B cell (primary cell): ENCODE measurements around the gene GALNT18. TPM values are rescaled to one million over a fixed set of nuclear protein-coding genes. Genes with fewer than 3 reads are reported as not detected.

Experiments used
- ATAC-seq: fragments of 200-7000 bp; cut with Tn5 transposase; one replicate; pipeline ENCODE4 v1.10.0; 2021; ENCODE audit warnings: low read depth, mild to moderate bottlenecking, moderate number of reproducible peaks, moderate library complexity
- CTCF ChIA-PET: fragments of 350-600 bp; sonication (Branson Sonifier 250); formaldehyde crosslinking; loops from one replicate; lab custom pipeline; 2021; ENCODE audit warnings: antibody characterized with exemption, inconsistent platforms; lab: Charles Lee
- POLR2A ChIA-PET: fragments of 350-600 bp; sonication (Branson Sonifier 250); formaldehyde crosslinking; loops from one replicate; lab custom pipeline; 2021; ENCODE audit warnings: antibody characterized with exemption; lab: Charles Lee
- DNase-seq: peaks from one replicate; pipeline ENCODE4 v3.0.0; 2013
- H2AFZ ChIP-seq: 2 replicates; pipeline ENCODE4 v1.6.1; 2012; ENCODE audit warnings: mild to moderate bottlenecking, low read depth, low read length; ENCODE audit not compliant: insufficient read depth, poor library complexity, severe bottlenecking
- H3K27ac ChIP-seq, 2 donors: 1 replicate in 1 of 2; 2 replicates in 1 of 2; pipeline ENCODE4 v1.5.1; 2012 to 2013; ENCODE audit warnings: low read length in 2 of 2, mild to moderate bottlenecking in 2 of 2, moderate library complexity in 1 of 2
- H3K27me3 ChIP-seq, 4 experiments: fragments of 200-600 bp in 1 of 4; sonication (generic) in 1 of 4; replicated peaks in 1 of 4; 1 replicate in 2 of 4; 2 replicates in 2 of 4; pipeline versions ENCODE4 v1.6.1 to v1.7.0; 2013 to 2016; ENCODE audit warnings: low read length in 3 of 4, mild to moderate bottlenecking in 2 of 4, mixed read lengths in 1 of 4, moderate library complexity in 1 of 4; ENCODE audit not compliant: insufficient read depth in 4 of 4, control insufficient read depth in 3 of 4; ENCODE audit errors: control extremely low read depth in 1 of 4
- H3K36me3 ChIP-seq, 2 experiments: replicated peaks in 1 of 2; 1 replicate in 1 of 2; 2 replicates in 1 of 2; pipeline versions ENCODE4 v1.6.1 to v1.7.1; 2013; ENCODE audit warnings: low read length in 1 of 2; ENCODE audit not compliant: insufficient read depth in 2 of 2, control insufficient read depth in 1 of 2; ENCODE audit errors: control extremely low read depth in 1 of 2, extremely low read depth in 1 of 2
- H3K4me1 ChIP-seq, 2 donors: fragments of 200-600 bp in 1 of 2; sonication (generic) in 1 of 2; 1 replicate in 1 of 2; 2 replicates in 1 of 2; pipeline versions ENCODE4 v1.5.1 to v1.6.1; 2013 to 2017; ENCODE audit warnings: low read length in 2 of 2; ENCODE audit not compliant: control insufficient read depth in 2 of 2, insufficient read depth in 2 of 2
- H3K4me2 ChIP-seq: replicated peaks from 2 replicates; pipeline ENCODE3; 2012; ENCODE audit warnings: mild to moderate bottlenecking, low read depth, low read length; ENCODE audit not compliant: poor library complexity, severe bottlenecking
- H3K4me3 ChIP-seq, 5 experiments: fragments of 200-600 bp in 1 of 5; sonication (generic) in 1 of 5; 1 replicate in 3 of 5; 2 replicates in 2 of 5; pipeline versions ENCODE4 v1.5.1 to v1.7.0; 2011 to 2016; ENCODE audit warnings: low read length in 4 of 5, mild to moderate bottlenecking in 4 of 5, low read depth in 2 of 5, control low read depth in 1 of 5, moderate library complexity in 1 of 5; ENCODE audit not compliant: insufficient read depth in 1 of 5; ENCODE audit errors: control extremely low read depth in 1 of 5, extremely low read depth in 1 of 5
- H3K79me2 ChIP-seq: fragments of 200-600 bp; sonication (generic); one replicate; pipeline ENCODE4 v1.6.0; 2016; ENCODE audit warnings: low read length; ENCODE audit not compliant: control insufficient read depth, insufficient read depth
- H3K9ac ChIP-seq: fragments of 200-600 bp; sonication (generic); 2 replicates; pipeline ENCODE4 v1.6.1; 2017; ENCODE audit warnings: mild to moderate bottlenecking, low read length, moderate library complexity
- H3K9me3 ChIP-seq, 3 donors: one replicate each; pipeline versions ENCODE4 v1.6.1 to v1.7.1; 2013; ENCODE audit warnings: low read length in 2 of 3; ENCODE audit not compliant: control insufficient read depth in 2 of 3, insufficient read depth in 1 of 3; ENCODE audit errors: control extremely low read depth in 1 of 3
- H4K20me1 ChIP-seq: 2 replicates; pipeline ENCODE4 v1.6.0; 2012; ENCODE audit warnings: mild to moderate bottlenecking, low read length; ENCODE audit not compliant: insufficient read depth, control insufficient read depth, poor library complexity, severe bottlenecking
- H3K27ac Mint-ChIP-seq: one replicate; pipeline ENCODE4 v1.8.0; 2021; ENCODE audit warnings: mixed read lengths
- H3K27me3 Mint-ChIP-seq: one replicate; pipeline ENCODE4 v1.8.0; 2021; ENCODE audit warnings: mixed read lengths
- H3K4me1 Mint-ChIP-seq: one replicate; pipeline ENCODE4 v1.8.0; 2021; ENCODE audit warnings: mixed read lengths
- H3K4me3 Mint-ChIP-seq: one replicate; pipeline ENCODE4 v1.8.0; 2021; ENCODE audit warnings: mixed read lengths
- H3K9me3 Mint-ChIP-seq: one replicate; pipeline ENCODE4 v1.8.0; 2022; ENCODE audit warnings: mixed read lengths; ENCODE audit not compliant: insufficient read depth
- EZH2 ChIP-seq: IDR thresholded peaks from 2 replicates; pipeline ENCODE4 v1.6.1; 2012; ENCODE audit warnings: borderline replicate concordance, low read depth, mild to moderate bottlenecking, moderate library complexity, low read length; ENCODE audit not compliant: insufficient read depth, poor library complexity, severe bottlenecking
- WGBS: methylation state at CpG from one replicate; pipeline ENCODE4 v1.1.5; 2013; ENCODE audit warnings: missing lambda C conversion rate; ENCODE audit not compliant: insufficient coverage; 5-methylcytosine and 5-hydroxymethylcytosine counted together
- intact Hi-C: fragments of 100-400 bp; cut with micrococcal nuclease; formaldehyde crosslinking; loops from one replicate; pipeline ENCODE4 v1.10.0; 2022
- polyA plus RNA-seq: library from polyadenylated mRNA; depleted of rRNA; stranded (reverse); fragments of >200 nt; gene quantifications from 2 replicates; pipeline ENCODE4 v1.2.3, GENCODE V29; 2012
- total RNA-seq, 2 donors: library from RNA; stranded (reverse); fragments of 120-200 nt in 1 of 2; gene quantifications; 1 replicate in 1 of 2; 2 replicates in 1 of 2; pipeline versions ENCODE4 v1.2.3 to v1.2.4, GENCODE V29; 2013 to 2022
- TF ChIP-seq, protein P1 (sequence below): fragments of 200-600 bp; IDR thresholded peaks from one replicate; pipeline ENCODE4 v1.8.0; 2022; ENCODE audit warnings: antibody characterized with exemption, mild to moderate bottlenecking

The GALNT18 gene
- total and polyA plus RNA-seq, 2 donors (not counting 1 experiment from before 2014, with no cell fraction given): not detected

DNA sequence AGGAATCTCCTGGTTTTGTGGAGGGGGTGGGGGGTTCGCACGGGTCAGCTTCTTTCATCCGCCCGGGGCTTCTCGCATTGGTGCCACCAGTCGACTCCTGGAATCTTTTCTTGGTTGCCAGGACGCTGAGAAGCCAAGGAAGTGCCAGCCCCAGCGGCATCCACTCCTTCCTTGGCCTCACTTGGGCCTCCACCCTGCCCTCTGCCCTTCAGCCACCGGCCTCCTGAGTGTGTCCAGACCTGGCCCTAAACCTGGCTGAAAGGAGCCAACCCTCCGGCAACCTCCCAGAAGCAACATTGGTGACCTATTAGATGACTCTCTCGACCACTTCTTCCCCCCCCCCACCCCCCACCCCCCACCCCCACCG lies 518 bp upstream of the GALNT18 start:
- Histone ChIP-seq H3K4me2 (peak overlapping the region; percentile 67), H3K27ac (no peak overlapping the region), H4K20me1 (no peaks in the 10 kb centered on the region), H2AFZ (no peak overlapping the region), H3K9ac (no peak overlapping the region), H3K36me3 (no peaks in the 10 kb centered on the region), H3K79me2 (no peaks in the 10 kb centered on the region), H3K27me3 (peaks cover 0 to 46% (median 18%) of the 10 kb centered on the region in 4 experiments), H3K9me3 (peaks cover 0 to 15% (median 0%) of the 10 kb centered on the region in 3 donors), H3K4me1 (peaks cover 13 to 19% of the 10 kb centered on the region in 2 donors), H3K4me3 (no peak overlapping the region)
- ChIA-PET CTCF (no interaction called here), POLR2A (no interaction called here)
- WGBS: 10% methylated on average over 6 of the region's 12 CpGs
- TF ChIP-seq, protein P1, sequence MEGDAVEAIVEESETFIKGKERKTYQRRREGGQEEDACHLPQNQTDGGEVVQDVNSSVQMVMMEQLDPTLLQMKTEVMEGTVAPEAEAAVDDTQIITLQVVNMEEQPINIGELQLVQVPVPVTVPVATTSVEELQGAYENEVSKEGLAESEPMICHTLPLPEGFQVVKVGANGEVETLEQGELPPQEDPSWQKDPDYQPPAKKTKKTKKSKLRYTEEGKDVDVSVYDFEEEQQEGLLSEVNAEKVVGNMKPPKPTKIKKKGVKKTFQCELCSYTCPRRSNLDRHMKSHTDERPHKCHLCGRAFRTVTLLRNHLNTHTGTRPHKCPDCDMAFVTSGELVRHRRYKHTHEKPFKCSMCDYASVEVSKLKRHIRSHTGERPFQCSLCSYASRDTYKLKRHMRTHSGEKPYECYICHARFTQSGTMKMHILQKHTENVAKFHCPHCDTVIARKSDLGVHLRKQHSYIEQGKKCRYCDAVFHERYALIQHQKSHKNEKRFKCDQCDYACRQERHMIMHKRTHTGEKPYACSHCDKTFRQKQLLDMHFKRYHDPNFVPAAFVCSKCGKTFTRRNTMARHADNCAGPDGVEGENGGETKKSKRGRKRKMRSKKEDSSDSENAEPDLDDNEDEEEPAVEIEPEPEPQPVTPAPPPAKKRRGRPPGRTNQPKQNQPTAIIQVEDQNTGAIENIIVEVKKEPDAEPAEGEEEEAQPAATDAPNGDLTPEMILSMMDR: no peak
- TF ChIP-seq EZH2: no peak
- ATAC-seq (no peak), DNase-seq (no peak)
- Mint-ChIP-seq H3K4me1 (peaks cover 19% of the 10 kb centered on the region), H3K4me3 (peak overlapping the region; percentile 7), H3K27me3 (peaks cover 56% of the 10 kb centered on the region), H3K27ac (no peak overlapping the region), H3K9me3 (no peaks in the 10 kb centered on the region)
- intact Hi-C loops: loop anchor here (10.0 kb wide), 1 partner anchor 688 kb away; no protein-coding TSS in a partner anchor

DNA sequence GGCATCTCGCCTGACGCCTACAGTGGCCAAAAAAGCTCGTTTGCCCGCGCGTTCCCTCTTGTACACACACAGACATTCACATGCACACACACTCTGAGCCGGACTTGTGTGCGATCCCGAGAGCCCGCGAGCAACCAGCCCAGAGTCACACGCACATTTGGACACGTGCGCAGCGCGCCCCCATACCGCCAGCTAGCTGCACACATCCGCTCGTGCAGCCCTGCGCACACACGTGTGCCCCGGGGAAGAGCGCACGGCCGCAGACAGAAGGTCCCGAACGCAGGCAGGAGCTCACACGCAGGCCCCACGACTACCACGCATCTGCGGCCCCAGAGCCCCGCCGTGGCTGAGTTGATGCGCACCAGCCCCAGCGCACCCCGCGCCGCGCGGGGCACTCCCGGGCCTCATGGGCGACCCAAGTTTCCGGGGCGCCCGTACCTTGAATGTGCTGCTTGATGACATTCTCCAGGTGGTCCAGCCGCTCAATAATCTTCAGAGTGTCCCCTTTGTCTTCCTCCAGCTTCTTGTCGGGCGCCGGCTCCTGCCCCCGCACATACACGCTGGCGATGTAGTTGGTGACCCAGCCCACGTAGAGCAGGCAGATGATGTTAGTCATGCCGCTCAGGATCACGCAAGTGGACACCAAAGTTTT lies 758 bp downstream of the GALNT18 start:
- Histone ChIP-seq H3K36me3 (no peaks in the 10 kb centered on the region), H3K4me1 (peaks cover 13 to 19% of the 10 kb centered on the region in 2 donors), H3K27ac (no peak overlapping the region), H3K9ac (peak overlapping the region; percentile 39), H3K79me2 (no peaks in the 10 kb centered on the region), H3K27me3 (peaks cover 0 to 46% (median 20%) of the 10 kb centered on the region in 4 experiments), H3K4me2 (peak overlapping the region; percentile 67), H2AFZ (peak overlapping the region; percentile 44), H4K20me1 (no peaks in the 10 kb centered on the region), H3K9me3 (peaks cover 0 to 15% (median 0%) of the 10 kb centered on the region in 3 donors), H3K4me3 (peak overlapping the region in 4 of 5 experiments; percentile 17 to 48 (median 36))
- H3K4me1 Mint-ChIP-seq: peaks cover 19% of the 10 kb centered on the region
- ChIA-PET CTCF (no interaction called here), POLR2A (no interaction called here)
- no peaks in the 10 kb centered on the region for H3K9me3 Mint-ChIP-seq
- no peak overlapping the region for H3K27ac Mint-ChIP-seq
- TF ChIP-seq EZH2: no peak
- TF ChIP-seq, protein P1: no peak
- peaks cover 68% of the 10 kb centered on the region for H3K27me3 Mint-ChIP-seq
- peak; percentile 26 for DNase-seq
- intact Hi-C loops: loop anchor here (10.0 kb wide), 1 partner anchor 686 kb away; no protein-coding TSS in a partner anchor
- ATAC-seq: no peak
- 2% methylated on average over 55 of the region's 55 CpGs for WGBS
- peak overlapping the region; percentile 80 for H3K4me3 Mint-ChIP-seq
